A673 (cell line): ENCODE measurements around the gene GPD1L. TPM values are rescaled to one million over a fixed set of nuclear protein-coding genes. Genes with fewer than 3 reads are reported as not detected.
"Not testable (repeated sequence)": the region's sequence is repeated elsewhere in the genome, so short reads cannot be mapped to it uniquely, and the experiment has no call there.

Experiments used
- BruUV-seq: library from RNA; stranded (reverse); fragments of 400-500 nt; replicated peaks from 2 replicates; lab custom pipeline; 2021; lab: Mats Ljungman, UMichigan
- CTCF ChIA-PET: fragments of 300-600 bp; sonication (Branson Sonifier 250); formaldehyde crosslinking; loops from one replicate; lab custom pipeline; 2022; ENCODE audit warnings: antibody characterized with exemption; lab: Charles Lee
- POLR2A ChIA-PET: fragments of 300-600 bp; sonication (Branson Sonifier 250); formaldehyde crosslinking; loops from one replicate; lab custom pipeline; 2022; ENCODE audit warnings: antibody characterized with exemption; ENCODE audit not compliant: low non-redundant PET; lab: Charles Lee
- DNase-seq: peaks from one replicate; pipeline ENCODE4 v3.0.0-alpha.2; 2015; ENCODE audit warnings: low spot score
- H3K27ac ChIP-seq: fragments of 200-600 bp; sonication (generic); 2 replicates; pipeline ENCODE4 v1.5.1; 2016; ENCODE audit warnings: mixed run types, low read depth, mild to moderate bottlenecking, mixed read lengths, antibody characterized with exemption, low read length; ENCODE audit not compliant: poor library complexity, severe bottlenecking
- H3K27me3 ChIP-seq: fragments of 200-600 bp; sonication (generic); replicated peaks from 2 replicates; pipeline ENCODE4 v1.6.1; 2017; ENCODE audit warnings: mixed run types, low read depth, mild to moderate bottlenecking, mixed read lengths, antibody characterized with exemption, low read length; ENCODE audit not compliant: insufficient read depth, poor library complexity
- H3K36me3 ChIP-seq: fragments of 200-600 bp; sonication (generic); 2 replicates; pipeline ENCODE4 v1.6.1; 2016; ENCODE audit warnings: mixed run types, mild to moderate bottlenecking, mixed read lengths, antibody characterized with exemption, low read length; ENCODE audit not compliant: insufficient read depth, poor library complexity, severe bottlenecking
- H3K4me1 ChIP-seq: fragments of 200-600 bp; sonication (generic); 2 replicates; pipeline ENCODE4 v1.6.1; 2017; ENCODE audit warnings: mixed run types, mild to moderate bottlenecking, mixed read lengths, antibody characterized with exemption, low read length; ENCODE audit not compliant: insufficient read depth, poor library complexity, severe bottlenecking
- H3K4me3 ChIP-seq: fragments of 200-600 bp; sonication (generic); 2 replicates; pipeline ENCODE4 v1.5.1; 2016; ENCODE audit warnings: low read depth, mixed run types, mild to moderate bottlenecking, mixed read lengths, low read length; ENCODE audit not compliant: poor library complexity, severe bottlenecking
- H3K9me3 ChIP-seq: fragments of 200-600 bp; sonication (generic); 2 replicates; pipeline ENCODE4 v1.6.1; 2016; ENCODE audit warnings: mixed run types, low read depth, mild to moderate bottlenecking, mixed read lengths, antibody characterized with exemption, low read length; ENCODE audit not compliant: poor library complexity, severe bottlenecking
- CTCF ChIP-seq: fragments of 300-800, 200-600 bp; sonication (generic); conservative IDR thresholded peaks from 2 replicates; pipeline ENCODE4 v1.5.1; 2017; ENCODE audit warnings: low read depth, mild to moderate bottlenecking, antibody characterized with exemption, low read length, moderate library complexity, mixed read lengths
- EZH2 ChIP-seq: fragments of 200-600 bp; sonication (generic); IDR thresholded peaks from 2 replicates; pipeline ENCODE4 v1.6.1; 2017; ENCODE audit warnings: borderline replicate concordance, low read depth, mild to moderate bottlenecking, mixed read lengths, antibody characterized with exemption, low read length; ENCODE audit not compliant: poor library complexity, severe bottlenecking
- intact Hi-C: fragments of 100-400 bp; cut with micrococcal nuclease; formaldehyde crosslinking; loops from one replicate; pipeline ENCODE4 v1.10.0; 2022; ENCODE audit not compliant: unreplicated experiment
- total RNA-seq: library from RNA; stranded (reverse); gene quantifications from 2 replicates; pipeline ENCODE4 v1.2.3, GENCODE V29; 2021

GPD1L gene
- total RNA-seq, 1 experiment from 2014 or later = 9.9 TPM

- no TSS peak for BruUV-seq
- Histone ChIP-seq H3K36me3 (no peaks in the 10 kb centered on the region), H3K27ac (no peak overlapping the region), H3K4me1 (no peaks in the 10 kb centered on the region), H3K4me3 (no peak overlapping the region), H3K27me3 (no peaks in the 10 kb centered on the region), H3K9me3 (no peaks in the 10 kb centered on the region)
- ChIA-PET CTCF (no interaction called here), POLR2A (no interaction called here)
- no peak for DNase-seq
- no peak for TF ChIP-seq CTCF
- TF ChIP-seq EZH2 = no peak
- intact Hi-C loops = no loop called here
Measured at GRCh38 chr3:32186876-32187275, 80.5 kb downstream of the GPD1L start.

- CTCF ChIA-PET = no interaction called here
- Histone ChIP-seq H3K36me3 (no peaks in the 10 kb centered on the region), H3K27ac (no peak overlapping the region), H3K4me3 (no peak overlapping the region), H3K27me3 (no peaks in the 10 kb centered on the region), H3K9me3 (no peaks in the 10 kb centered on the region), H3K4me1 (no peaks in the 10 kb centered on the region)
- intact Hi-C loops = no loop called here
- POLR2A ChIA-PET = no interaction called here
- DNase-seq = no peak
- TF ChIP-seq EZH2 (no peak), CTCF (no peak)
- BruUV-seq = no TSS peak
Measured at GRCh38 chr3:32189693-32190092, 83.3 kb downstream of the GPD1L start.

GRCh38 chr3:32190556-32190955 lies 84.1 kb downstream of the GPD1L start:
- DNase-seq, H3K27ac ChIP-seq, H3K4me1 ChIP-seq, CTCF ChIA-PET, H3K4me3 ChIP-seq, BruUV-seq, H3K36me3 ChIP-seq, H3K27me3 ChIP-seq, H3K9me3 ChIP-seq, POLR2A ChIA-PET, intact Hi-C loops: not testable (repeated sequence)

- no peaks in the 10 kb centered on the region for H3K36me3 ChIP-seq
- no peak overlapping the region for H3K4me3 ChIP-seq
- H3K27ac ChIP-seq = no peak overlapping the region
- H3K9me3 ChIP-seq = no peaks in the 10 kb centered on the region
- no peak for DNase-seq
- intact Hi-C loops = no loop called here
- CTCF ChIA-PET = no interaction called here
- no TSS peak for BruUV-seq
- POLR2A ChIA-PET = no interaction called here
- no peaks in the 10 kb centered on the region for H3K4me1 ChIP-seq
- no peaks in the 10 kb centered on the region for H3K27me3 ChIP-seq
- no peak for TF ChIP-seq EZH2
- no peak for TF ChIP-seq CTCF
Measured at GRCh38 chr3:32193101-32193500, 86.7 kb downstream of the GPD1L start.
